ENCODE measurements around the gene JPH2.

The JPH2 gene

GRCh38 chr20:44206132-44206531, 19.1 kb upstream of the JPH2 start:
- Histone ChIP-seq H3K27ac (ENCODE audit: low read length) (no peak overlapping the region), H3K79me2 (ENCODE audit: insufficient read depth, low read length) (peaks cover 82% of the 10 kb centered on the region), H3K9ac (ENCODE audit: low read depth, low read length) (no peak overlapping the region), H3K4me3 (ENCODE audit: low read depth in 1 of 2, low read length in 2 of 2) (no peak overlapping the region), H3K9me3 (ENCODE audit: insufficient read depth, low read length, severe bottlenecking) (no peaks in the 10 kb centered on the region), H3K36me3 (ENCODE audit: insufficient read depth, low read length) (peaks cover 44% of the 10 kb centered on the region), H3K4me1 (ENCODE audit: insufficient read depth, low read length) (peaks cover 22% of the 10 kb centered on the region), H2AFZ (ENCODE audit: low read depth, low read length) (no peak overlapping the region), H3K27me3 (ENCODE audit: insufficient read depth, low read length, poor library complexity) (no peaks in the 10 kb centered on the region), H3K4me2 (ENCODE audit: insufficient read depth, low read length) (no peak overlapping the region), H4K20me1 (ENCODE audit: insufficient read depth, low read length) (peaks cover 50% of the 10 kb centered on the region)
- TF ChIP-seq CTCF (IDR thresholded peaks at IDR 0.05; ENCODE audit: borderline replicate concordance, extremely low read depth, low read length, poor library complexity, severe bottlenecking), result no peak
- TF ChIP-seq EZH2 (IDR thresholded peaks at IDR 0.05; ENCODE audit: borderline replicate concordance, low read depth, low read length, severe bottlenecking), result no peak
- no peak for DNase-seq
- ATAC-seq (ENCODE audit: insufficient read depth, low read depth), result no peak

- Histone ChIP-seq H3K36me3 (ENCODE audit: insufficient read depth, low read length) (peaks cover 57% of the 10 kb centered on the region), H3K79me2 (ENCODE audit: insufficient read depth, low read length) (peaks cover 75% of the 10 kb centered on the region), H3K9ac (ENCODE audit: low read depth, low read length) (no peak overlapping the region), H3K27ac (ENCODE audit: low read length) (no peak overlapping the region), H3K4me2 (ENCODE audit: insufficient read depth, low read length) (no peak overlapping the region), H4K20me1 (ENCODE audit: insufficient read depth, low read length) (peaks cover 54% of the 10 kb centered on the region), H3K9me3 (ENCODE audit: insufficient read depth, low read length, severe bottlenecking) (no peaks in the 10 kb centered on the region), H3K27me3 (ENCODE audit: insufficient read depth, low read length, poor library complexity) (no peaks in the 10 kb centered on the region), H2AFZ (ENCODE audit: low read depth, low read length) (no peak overlapping the region), H3K4me3 (ENCODE audit: low read depth in 1 of 2, low read length in 2 of 2) (no peak overlapping the region), H3K4me1 (ENCODE audit: insufficient read depth, low read length) (peaks cover 19% of the 10 kb centered on the region)
- ATAC-seq (ENCODE audit: insufficient read depth, low read depth), result no peak
- no peak for DNase-seq
- no peak for TF ChIP-seq CTCF (IDR thresholded peaks at IDR 0.05; ENCODE audit: borderline replicate concordance, extremely low read depth, low read length, poor library complexity, severe bottlenecking)
- TF ChIP-seq EZH2 (IDR thresholded peaks at IDR 0.05; ENCODE audit: borderline replicate concordance, low read depth, low read length, severe bottlenecking), result no peak
Observed at GRCh38 chr20:44204832-44205215, 17.8 kb upstream of the JPH2 start.

GRCh38 chr20:44204156-44204831, 17.3 kb upstream of the JPH2 start:
- no peaks in the 10 kb centered on the region for H3K27me3 ChIP-seq (ENCODE audit: insufficient read depth, low read length, poor library complexity)
- DNase-seq, result no peak
- ATAC-seq (ENCODE audit: insufficient read depth, low read depth), result no peak
- no peak overlapping the region for H3K4me3 ChIP-seq (ENCODE audit: low read depth in 1 of 2, low read length in 2 of 2)
- H3K4me1 ChIP-seq (ENCODE audit: insufficient read depth, low read length), result peaks cover 14% of the 10 kb centered on the region
- H3K9me3 ChIP-seq (ENCODE audit: insufficient read depth, low read length, severe bottlenecking), result no peaks in the 10 kb centered on the region
- H3K36me3 ChIP-seq (ENCODE audit: insufficient read depth, low read length), result peaks cover 63% of the 10 kb centered on the region
- peaks cover 52% of the 10 kb centered on the region for H4K20me1 ChIP-seq (ENCODE audit: insufficient read depth, low read length)
- peaks cover 70% of the 10 kb centered on the region for H3K79me2 ChIP-seq (ENCODE audit: insufficient read depth, low read length)
- TF ChIP-seq EZH2 (IDR thresholded peaks at IDR 0.05; ENCODE audit: borderline replicate concordance, low read depth, low read length, severe bottlenecking) (no peak), CTCF (IDR thresholded peaks at IDR 0.05; ENCODE audit: borderline replicate concordance, extremely low read depth, low read length, poor library complexity, severe bottlenecking) (no peak)
- no peak overlapping the region for H3K9ac ChIP-seq (ENCODE audit: low read depth, low read length)
- no peak overlapping the region for H2AFZ ChIP-seq (ENCODE audit: low read depth, low read length)
- H3K4me2 ChIP-seq (ENCODE audit: insufficient read depth, low read length), result no peak overlapping the region
- H3K27ac ChIP-seq (ENCODE audit: low read length), result no peak overlapping the region
